Endothelial cell of umbilical vein (primary cell): ENCODE data around the gene CBLC. TPM values are rescaled to one million over a fixed set of nuclear protein-coding genes. Genes with fewer than 3 reads are reported as not detected.

Experiments used
- BruUV-seq: library from RNA; stranded (reverse); fragments of 400-500 nt; replicated peaks from 2 replicates; lab custom pipeline; 2021; lab: Mats Ljungman, UMichigan
- CTCF ChIA-PET: fragments of 300-600, 350-600 bp; sonication (Branson Sonifier 250); formaldehyde crosslinking; loops from one replicate; lab custom pipeline; 2021; ENCODE audit warnings: antibody characterized with exemption, inconsistent platforms; lab: Charles Lee
- POLR2A ChIA-PET: fragments of 300-600, 350-600 bp; sonication (Branson Sonifier 250); formaldehyde crosslinking; loops from one replicate; lab custom pipeline; 2021; ENCODE audit warnings: antibody characterized with exemption, inconsistent platforms; lab: Charles Lee
- DNase-seq: peaks from one replicate; pipeline ENCODE4 v3.0.0-alpha.2; 2011; ENCODE audit warnings: low read depth, low spot score
- FAIRE-seq: peaks from 2 replicates; lab custom pipeline; 2011; peaks lifted over from hg19 to GRCh38; lab: Jason Lieb, UNC
- H2AFZ ChIP-seq: 2 replicates; pipeline ENCODE4 v1.6.0; 2012; ENCODE audit warnings: low read depth, low read length, control low read depth, inconsistent platforms
- H3K27ac ChIP-seq: 2 replicates; pipeline ENCODE4 v1.5.1; 2011; ENCODE audit warnings: low read depth, mild to moderate bottlenecking, control low read depth, low read length, moderate library complexity; ENCODE audit not compliant: insufficient read depth
- H3K27me3 ChIP-seq, 2 experiments: 2 replicates each; pipeline versions ENCODE4 v1.6.0 to v1.6.1; 2011; ENCODE audit warnings: low read length in 2 of 2, mixed read lengths in 1 of 2; ENCODE audit not compliant: control insufficient read depth in 2 of 2, insufficient read depth in 2 of 2
- H3K36me3 ChIP-seq, 2 experiments: 2 replicates in 1 of 2; 3 replicates in 1 of 2; pipeline ENCODE4 v1.5.1; 2011; ENCODE audit warnings: low read length in 2 of 2, mild to moderate bottlenecking in 1 of 2, moderate library complexity in 1 of 2; ENCODE audit not compliant: control insufficient read depth in 2 of 2, insufficient read depth in 2 of 2; ENCODE audit errors: extremely low read depth in 1 of 2
- H3K4me1 ChIP-seq: 3 replicates; pipeline ENCODE4 v1.5.1; 2011; ENCODE audit warnings: mild to moderate bottlenecking, low read length; ENCODE audit not compliant: control insufficient read depth, insufficient read depth; ENCODE audit errors: extremely low read depth
- H3K4me2 ChIP-seq: 2 replicates; pipeline ENCODE4 v1.6.1; 2011; ENCODE audit warnings: low read length, control low read depth, mixed read lengths; ENCODE audit not compliant: insufficient read depth
- H3K4me3 ChIP-seq, 3 experiments: fragments of 200-600 bp in 1 of 3; sonication (generic), shearing (Covaris generic) in 1 of 3; replicated peaks in 1 of 3; 2 replicates each; pipeline ENCODE4 v1.5.1; 2011 to 2016; ENCODE audit warnings: control low read depth in 3 of 3, low read length in 3 of 3, mild to moderate bottlenecking in 2 of 3, inconsistent platforms in 1 of 3, low read depth in 1 of 3, moderate library complexity in 1 of 3; ENCODE audit not compliant: insufficient read depth in 1 of 3
- H3K79me2 ChIP-seq: 2 replicates; pipeline ENCODE4 v1.6.0; 2012; ENCODE audit warnings: low read length, inconsistent platforms; ENCODE audit not compliant: control insufficient read depth, insufficient read depth
- H3K9ac ChIP-seq: replicated peaks from 2 replicates; pipeline ENCODE3; 2011; ENCODE audit warnings: low read length, control low read depth; ENCODE audit not compliant: insufficient read depth; ENCODE audit errors: extremely low read depth
- H3K9me1 ChIP-seq: replicated peaks from 3 replicates; pipeline ENCODE4 v1.6.0; 2011; ENCODE audit warnings: mild to moderate bottlenecking, low read length; ENCODE audit not compliant: control insufficient read depth, insufficient read depth; ENCODE audit errors: extremely low read depth
- H3K9me3 ChIP-seq: replicated peaks from 2 replicates; pipeline ENCODE4 v1.5.1; 2012; ENCODE audit warnings: low read length, inconsistent platforms; ENCODE audit not compliant: control insufficient read depth, insufficient read depth
- H4K20me1 ChIP-seq: replicated peaks from 2 replicates; pipeline ENCODE3; 2011; ENCODE audit warnings: mild to moderate bottlenecking, low read length; ENCODE audit not compliant: control insufficient read depth, insufficient read depth; ENCODE audit errors: extremely low read depth
- EZH2 ChIP-seq: IDR thresholded peaks from 2 replicates; pipeline ENCODE4 v1.6.1; 2012; ENCODE audit warnings: borderline replicate concordance, low read depth, mild to moderate bottlenecking, moderate library complexity, low read length, inconsistent platforms; ENCODE audit not compliant: severe bottlenecking
- FOS ChIP-seq: IDR thresholded peaks from 2 replicates; pipeline ENCODE4 v1.6.1; 2011; ENCODE audit warnings: mild to moderate bottlenecking, low read length, moderate library complexity, borderline replicate concordance; ENCODE audit not compliant: insufficient read depth
- JUN ChIP-seq: IDR thresholded peaks from 2 replicates; pipeline ENCODE4 v1.6.1; 2011; ENCODE audit warnings: borderline replicate concordance, low read depth; ENCODE audit not compliant: insufficient read length, insufficient read depth
- MAX ChIP-seq: IDR thresholded peaks from 2 replicates; pipeline ENCODE4 v1.6.1; 2011; ENCODE audit not compliant: insufficient read depth, insufficient read length
- MYC ChIP-seq: IDR thresholded peaks from one replicate; pipeline ENCODE4 v1.6.1; 2011; ENCODE audit warnings: mild to moderate bottlenecking, low read depth, low read length
- POLR2AphosphoS5 ChIP-seq: IDR thresholded peaks from 2 replicates; pipeline ENCODE4 v1.6.1; 2012; ENCODE audit warnings: low read depth, mild to moderate bottlenecking, control low read depth, low read length, moderate library complexity; ENCODE audit not compliant: insufficient read depth
- dilution Hi-C: fragments of 300-500 bp; cut with MboI; formaldehyde crosslinking; loops from one replicate; pipeline ENCODE4 v1.15.0; 2019; ENCODE audit warnings: low sequenced_read_pairs; ENCODE audit not compliant: extremely low pct_ligation_motif_present
- intact Hi-C: fragments of 100-400 bp; cut with micrococcal nuclease; formaldehyde crosslinking; loops from one replicate; pipeline ENCODE4 v1.10.0; 2022
- polyA plus RNA-seq, 4 experiments: library from polyadenylated mRNA; depleted of rRNA in 3 of 4; stranded (reverse) in 3 of 4; unstranded in 1 of 4; fragments of >200 nt; gene quantifications; 2 replicates each; pipeline versions ENCODE4 v1.2.1 to v1.2.3, GENCODE V29; 2011 to 2012; ENCODE audit warnings: missing spikeins in 1 of 4
- total RNA-seq: library from RNA; stranded (reverse); gene quantifications from 2 replicates; pipeline ENCODE4 v1.2.3, GENCODE V29; 2021
- TF ChIP-seq, protein P1 (sequence below), 2 donors: IDR thresholded peaks; 1 replicate in 1 of 2; 2 replicates in 1 of 2; pipeline ENCODE4 v1.5.1; 2011; ENCODE audit warnings: low read length in 2 of 2, mild to moderate bottlenecking in 2 of 2, moderate library complexity in 2 of 2, control low read depth in 1 of 2, inconsistent platforms in 1 of 2, low read depth in 1 of 2; ENCODE audit not compliant: insufficient read depth in 1 of 2; ENCODE audit errors: extremely low read depth in 1 of 2

CBLC gene
- total and polyA plus RNA-seq, 2 donors (not counting 3 experiments of a cell fraction or from before 2014, with no cell fraction given) = 0.04 TPM; not detected in 1

DNA sequence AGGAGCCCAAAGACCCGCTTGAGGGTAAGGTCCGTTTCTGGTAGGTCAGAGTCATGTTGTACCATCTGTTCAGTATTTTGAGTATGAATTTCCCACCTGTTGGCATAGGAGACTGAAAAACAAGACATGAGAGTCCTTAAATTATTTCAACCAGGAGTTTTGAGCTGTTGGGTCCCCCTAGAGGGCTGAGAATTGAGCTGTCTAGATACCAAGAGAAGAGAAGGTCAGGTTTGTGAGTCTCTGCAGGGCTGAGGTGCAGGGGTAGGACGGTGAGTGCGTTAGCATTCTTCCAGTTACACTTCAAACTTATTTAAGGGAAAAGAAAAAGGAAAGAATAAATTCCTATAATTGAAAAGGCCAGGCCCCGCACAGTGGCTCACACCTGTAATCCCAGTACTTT, 5.0 kb downstream of the CBLC start:
- Histone ChIP-seq H3K36me3 (no peaks in the 10 kb centered on the region), H3K4me2 (no peak overlapping the region), H2AFZ (no peak overlapping the region), H3K79me2 (no peaks in the 10 kb centered on the region), H3K4me1 (no peaks in the 10 kb centered on the region), H3K9ac (no peak overlapping the region), H3K27me3 (no peaks in the 10 kb centered on the region), H3K4me3 (no peak overlapping the region), H3K9me1 (no peaks in the 10 kb centered on the region), H4K20me1 (no peaks in the 10 kb centered on the region), H3K27ac (no peak overlapping the region), H3K9me3 (no peaks in the 10 kb centered on the region)
- intact Hi-C loops (loop anchor here (5.0 kb wide), 1 partner anchor 110 kb away; the partner anchor contains the start of gene TOMM40), dilution Hi-C loops (no loop called here)
- BruUV-seq = no TSS peak
- ChIA-PET CTCF (interaction anchor here (0.7 to 6.5 kb wide), 12 partner anchors 8 to 212 kb away, joined by 3 to 56 read pairs (median 8); partner anchors contain the start of gene NECTIN2), POLR2A (no interaction called here)
- TF ChIP-seq, protein P1, sequence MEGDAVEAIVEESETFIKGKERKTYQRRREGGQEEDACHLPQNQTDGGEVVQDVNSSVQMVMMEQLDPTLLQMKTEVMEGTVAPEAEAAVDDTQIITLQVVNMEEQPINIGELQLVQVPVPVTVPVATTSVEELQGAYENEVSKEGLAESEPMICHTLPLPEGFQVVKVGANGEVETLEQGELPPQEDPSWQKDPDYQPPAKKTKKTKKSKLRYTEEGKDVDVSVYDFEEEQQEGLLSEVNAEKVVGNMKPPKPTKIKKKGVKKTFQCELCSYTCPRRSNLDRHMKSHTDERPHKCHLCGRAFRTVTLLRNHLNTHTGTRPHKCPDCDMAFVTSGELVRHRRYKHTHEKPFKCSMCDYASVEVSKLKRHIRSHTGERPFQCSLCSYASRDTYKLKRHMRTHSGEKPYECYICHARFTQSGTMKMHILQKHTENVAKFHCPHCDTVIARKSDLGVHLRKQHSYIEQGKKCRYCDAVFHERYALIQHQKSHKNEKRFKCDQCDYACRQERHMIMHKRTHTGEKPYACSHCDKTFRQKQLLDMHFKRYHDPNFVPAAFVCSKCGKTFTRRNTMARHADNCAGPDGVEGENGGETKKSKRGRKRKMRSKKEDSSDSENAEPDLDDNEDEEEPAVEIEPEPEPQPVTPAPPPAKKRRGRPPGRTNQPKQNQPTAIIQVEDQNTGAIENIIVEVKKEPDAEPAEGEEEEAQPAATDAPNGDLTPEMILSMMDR (IDR thresholded peaks at IDR 0.05; ENCODE audit: extremely low read depth in 1 of 2, insufficient read depth in 1 of 2, low read depth in 1 of 2, low read length in 2 of 2) = no peak
- TF ChIP-seq MYC (no peak), FOS (no peak), MAX (no peak), JUN (no peak), EZH2 (no peak), POLR2AphosphoS5 (no peak)
- DNase-seq (no peak), FAIRE-seq (no peak)
